Omental fat pad (tissue), 4 donors: Measurements from ENCODE around the gene FIBCD1. TPM values are rescaled to one million over a fixed set of nuclear protein-coding genes. Genes with fewer than 3 reads are reported as not detected.
A peak's percentile ranks its signal among the peaks of the same experiment; 100 is the strongest.
"Not testable (repeated sequence)": the region's sequence is repeated elsewhere in the genome, so short reads cannot be mapped to it uniquely, and the experiment has no call there.

Source experiments
- ATAC-seq: fragments of 150-250 bp; one replicate; pipeline ENCODE4 v1.9.1; 2016; ENCODE audit warnings: mild to moderate bottlenecking, moderate library complexity; ENCODE audit not compliant: low FRiP score
- DNase-seq: peaks from one replicate; pipeline ENCODE4 v3.0.0-alpha.2; 2019; ENCODE audit warnings: low spot score
- total RNA-seq, 4 donors: library from RNA; depleted of rRNA; stranded (reverse); fragments of >200 nt; gene quantifications; one replicate each; pipeline ENCODE4 v1.1.0, GENCODE V29; 2016
- TF ChIP-seq, protein P1 (sequence below), 3 donors: fragments of 450-650 bp; IDR thresholded peaks; one replicate each; pipeline ENCODE4 v1.5.1; 2016 to 2017; ENCODE audit warnings: antibody characterized with exemption in 3 of 3, mild to moderate bottlenecking in 3 of 3, moderate library complexity in 2 of 3

Gene FIBCD1
- total RNA-seq, 4 donors from 2014 or later: 1.6 TPM; not detected in 3

DNA sequence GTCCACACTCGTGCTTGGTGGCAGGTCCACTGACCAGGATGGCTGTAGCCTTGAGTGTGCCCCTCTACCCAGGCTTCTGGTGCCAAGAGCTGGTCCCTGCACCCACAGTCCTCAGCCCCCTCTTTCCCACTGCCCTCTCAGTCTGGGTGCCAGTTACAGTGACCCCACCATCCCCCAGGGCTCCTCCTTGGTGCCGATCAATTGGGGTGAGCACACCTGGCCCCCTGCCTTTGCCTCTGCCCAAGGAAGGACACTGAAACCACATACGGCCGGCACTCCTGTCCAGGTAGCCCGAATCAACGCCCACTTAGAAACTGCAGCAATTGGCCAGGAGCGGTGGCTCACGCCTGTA, 24.0 kb downstream of the FIBCD1 start:
- no peak for ATAC-seq
- DNase-seq: no peak
- TF ChIP-seq, protein P1, sequence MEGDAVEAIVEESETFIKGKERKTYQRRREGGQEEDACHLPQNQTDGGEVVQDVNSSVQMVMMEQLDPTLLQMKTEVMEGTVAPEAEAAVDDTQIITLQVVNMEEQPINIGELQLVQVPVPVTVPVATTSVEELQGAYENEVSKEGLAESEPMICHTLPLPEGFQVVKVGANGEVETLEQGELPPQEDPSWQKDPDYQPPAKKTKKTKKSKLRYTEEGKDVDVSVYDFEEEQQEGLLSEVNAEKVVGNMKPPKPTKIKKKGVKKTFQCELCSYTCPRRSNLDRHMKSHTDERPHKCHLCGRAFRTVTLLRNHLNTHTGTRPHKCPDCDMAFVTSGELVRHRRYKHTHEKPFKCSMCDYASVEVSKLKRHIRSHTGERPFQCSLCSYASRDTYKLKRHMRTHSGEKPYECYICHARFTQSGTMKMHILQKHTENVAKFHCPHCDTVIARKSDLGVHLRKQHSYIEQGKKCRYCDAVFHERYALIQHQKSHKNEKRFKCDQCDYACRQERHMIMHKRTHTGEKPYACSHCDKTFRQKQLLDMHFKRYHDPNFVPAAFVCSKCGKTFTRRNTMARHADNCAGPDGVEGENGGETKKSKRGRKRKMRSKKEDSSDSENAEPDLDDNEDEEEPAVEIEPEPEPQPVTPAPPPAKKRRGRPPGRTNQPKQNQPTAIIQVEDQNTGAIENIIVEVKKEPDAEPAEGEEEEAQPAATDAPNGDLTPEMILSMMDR (IDR thresholded peaks at IDR 0.05): no peak

GRCh38 chr9:130914417-130915095, 24.5 kb downstream of the FIBCD1 start:
- peak; percentile 28 for ATAC-seq

DNA sequence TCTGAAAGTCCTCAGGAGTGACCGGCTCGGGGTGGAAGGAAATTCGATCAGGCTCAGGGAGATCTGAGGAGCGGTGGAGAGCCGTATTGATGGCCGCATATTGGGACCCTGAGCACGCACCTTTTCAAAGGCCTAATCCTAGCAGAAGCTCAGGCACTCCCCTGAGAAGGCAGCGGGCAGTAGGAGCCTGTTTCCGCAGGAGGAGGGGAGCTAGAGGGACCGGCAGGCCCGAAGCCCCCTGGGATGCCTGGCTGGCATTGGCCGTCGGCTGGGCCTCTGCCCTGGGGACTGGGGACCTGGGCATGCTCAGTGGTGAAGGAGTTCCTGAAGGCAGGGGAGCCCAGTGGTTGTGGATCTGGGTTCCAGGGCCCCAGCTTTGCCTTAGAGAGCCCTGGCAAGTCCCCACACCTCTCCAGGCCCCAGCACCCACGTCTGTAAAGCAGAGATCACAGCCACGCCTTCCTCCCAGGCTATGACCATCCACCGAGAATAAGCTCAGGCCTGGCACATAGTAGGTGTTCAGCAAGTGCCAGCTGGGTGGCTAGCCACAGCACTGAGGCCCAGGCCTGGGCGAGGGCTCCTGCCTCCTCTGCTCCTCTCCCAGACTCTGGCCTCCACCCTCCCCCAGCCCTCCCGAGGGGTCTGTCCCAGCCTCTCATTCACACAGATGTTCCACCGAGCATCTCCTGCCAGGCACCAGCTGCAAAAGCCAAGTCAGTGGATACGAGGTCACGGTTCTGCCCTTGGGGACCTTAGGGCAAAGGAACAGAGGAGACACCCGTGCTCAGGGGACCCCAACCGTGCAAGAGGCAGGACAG, 25.2 kb downstream of the FIBCD1 start:
- no peak for DNase-seq
- TF ChIP-seq, protein P1 (IDR thresholded peaks at IDR 0.05): no peak
- no peak for ATAC-seq

More at GRCh38 chr9:130914417-130915095, 24.5 kb downstream of the FIBCD1 start:
- TF ChIP-seq, protein P1 (IDR thresholded peaks at IDR 0.05): no peak
- DNase-seq: no peak

- no peak for DNase-seq
- TF ChIP-seq, protein P1 (IDR thresholded peaks at IDR 0.05): no peak
- no peak for ATAC-seq
Observed at GRCh38 chr9:130912932-130913598, 26.0 kb downstream of the FIBCD1 start.

DNA sequence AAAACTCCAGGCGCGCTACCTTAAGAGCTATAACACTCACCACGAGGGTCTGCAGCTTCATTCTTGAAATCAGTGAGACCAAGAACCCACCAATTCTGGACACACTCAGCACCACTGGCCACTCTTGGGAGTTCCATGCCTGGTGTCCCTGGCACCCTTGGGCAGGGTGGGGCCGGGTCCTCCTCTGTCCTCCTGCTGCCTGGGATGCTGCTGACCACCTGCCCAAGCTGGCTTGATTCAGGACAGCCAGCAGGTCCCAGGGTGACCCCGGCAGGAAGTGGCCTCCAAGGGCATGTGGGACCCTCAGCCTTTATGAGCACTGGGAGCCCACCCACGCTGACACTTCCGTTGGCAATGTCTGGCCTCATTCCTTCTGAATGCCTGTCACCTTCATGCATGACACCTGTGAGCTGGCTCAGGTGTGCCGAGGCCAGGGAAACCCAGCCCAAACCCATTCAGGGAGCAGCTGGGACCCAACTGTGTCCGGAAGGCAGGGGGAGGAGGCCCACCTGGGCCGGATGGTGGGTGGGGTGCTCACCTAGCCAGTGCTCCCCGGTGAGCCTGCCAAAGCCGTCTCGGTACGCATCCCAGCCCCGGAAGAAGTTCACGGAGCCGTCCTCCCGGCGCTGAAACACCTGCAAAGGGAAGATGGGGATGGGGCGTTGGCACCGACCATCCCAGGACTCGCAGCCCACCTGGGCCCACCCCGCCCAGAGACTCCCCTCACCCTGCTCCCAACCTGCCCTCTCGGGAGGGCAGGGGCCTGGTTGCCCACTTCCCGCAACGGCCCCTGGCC, 27.6 kb downstream of the FIBCD1 start:
- TF ChIP-seq, protein P1 (IDR thresholded peaks at IDR 0.05): no peak

GRCh38 chr9:130910670-130911069, 28.4 kb downstream of the FIBCD1 start:
- ATAC-seq, DNase-seq: not testable (repeated sequence)

More for the DNA sequence above, 27.6 kb downstream of the FIBCD1 start:
- ATAC-seq (no peak), DNase-seq (no peak)

- DNase-seq: not testable (repeated sequence)
Observed at GRCh38 chr9:130910041-130910440, 29.0 kb downstream of the FIBCD1 start.

More at GRCh38 chr9:130910041-130910440, 29.0 kb downstream of the FIBCD1 start:
- not testable (repeated sequence) for ATAC-seq
